ENCODE results near the gene ATP8A2. TPM values are rescaled to one million over a fixed set of nuclear protein-coding genes. Genes with fewer than 3 reads are reported as not detected.

ATP8A2 gene
- total and polyA plus RNA-seq, 2 of the 4 experiments (the other 2 are of a cell fraction): 0.02 to 0.18 TPM

GRCh38 chr13:25904830-25905229, 533.1 kb downstream of the ATP8A2 start:
- H3K4ac ChIP-seq (ENCODE audit: low read depth, low read length): no peak overlapping the region
- H3K4me1 ChIP-seq (ENCODE audit: control insufficient read depth, insufficient read depth, low read length): no peaks in the 10 kb centered on the region
- intact Hi-C loops (cut with micrococcal nuclease) (no loop called here), dilution Hi-C loops (cut with HindIII; ENCODE audit: low sequenced_read_pairs, unreplicated experiment) (no loop called here), in situ Hi-C loops (cut with MboI; ENCODE audit: low sequenced_read_pairs) (no loop called here)
- no peak overlapping the region for H2BK5ac ChIP-seq (ENCODE audit: low read depth, low read length, poor library complexity, severe bottlenecking)
- peaks cover 7% of the 10 kb centered on the region for H3K9me3 ChIP-seq (ENCODE audit: control insufficient read depth, insufficient read depth, low read length)
- no peaks in the 10 kb centered on the region for H3K79me1 ChIP-seq (ENCODE audit: low read depth in 1 of 2, low read length in 2 of 2)
- H3K56ac ChIP-seq (ENCODE audit: extremely low read depth, insufficient read depth, low read length): no peak overlapping the region
- no peak overlapping the region for H3K4me3 ChIP-seq (ENCODE audit: insufficient read depth, low read depth, low read length)
- H4K91ac ChIP-seq (ENCODE audit: insufficient read depth, low read depth, low read length): no peak overlapping the region
- H2BK20ac ChIP-seq (ENCODE audit: low read depth, low read length): no peak overlapping the region
- no peaks in the 10 kb centered on the region for H3K27me3 ChIP-seq (ENCODE audit: control insufficient read depth, insufficient read depth, low read length)
- no peak overlapping the region for H2BK120ac ChIP-seq (ENCODE audit: low read depth, low read length)
- no peaks in the 10 kb centered on the region for H3K9me1 ChIP-seq (ENCODE audit: insufficient read depth, low read length)
- BruUV-seq (replicated peaks): no TSS peak
- no peaks in the 10 kb centered on the region for H4K20me1 ChIP-seq (ENCODE audit: insufficient read depth, low read length)
- H3K23ac ChIP-seq (ENCODE audit: low read depth, low read length): no peak overlapping the region
- no peak for TF ChIP-seq CTCF (conservative IDR thresholded peaks at IDR 0.05; ENCODE audit: low read depth, low read length)
- H4K5ac ChIP-seq (ENCODE audit: low read depth, low read length): no peak overlapping the region
- no peak overlapping the region for H3K14ac ChIP-seq (replicated peaks; ENCODE audit: low read depth, low read length)
- H2AK9ac ChIP-seq (replicated peaks; ENCODE audit: low read depth, low read length, poor library complexity): no peak overlapping the region
- H2AFZ ChIP-seq (replicated peaks; ENCODE audit: low read length, poor library complexity): no peak overlapping the region
- H4K8ac ChIP-seq (ENCODE audit: low read depth in 2 of 2, low read length in 2 of 2): no peak overlapping the region
- 60% methylated on average over 1 of the region's 10 CpGs; no CpG with 5 or more reads in 1 of the 2 experiments for whole genome bisulfite sequencing, 2 experiments (ENCODE audit: extremely low coverage in 2 of 2, insufficient read length in 1 of 2)
- ChIA-PET CTCF (no interaction called here), POLR2A (ENCODE audit: unreplicated experiment) (no interaction called here)
- no peak overlapping the region for H3K9ac ChIP-seq (ENCODE audit: low read depth, low read length)
- H3K36me3 ChIP-seq (ENCODE audit: control insufficient read depth, insufficient read depth, low read length): no peaks in the 10 kb centered on the region
- H2BK15ac ChIP-seq (ENCODE audit: low read depth, low read length): no peak overlapping the region
- no peak overlapping the region for H2AK5ac ChIP-seq (ENCODE audit: low read depth, low read length)
- H3K18ac ChIP-seq (ENCODE audit: low read depth, low read length): no peak overlapping the region
- no peak overlapping the region for H3K27ac ChIP-seq (ENCODE audit: insufficient read depth, low read length)
- DNase-seq (no peak), ATAC-seq (ENCODE audit: low read depth) (no peak)
- H3K4me2 ChIP-seq (ENCODE audit: low read depth, low read length): no peak overlapping the region
